ENCODE data around the gene DPY19L2.

DPY19L2 gene

GRCh38 chr12:63525831-63526230 lies 142.5 kb downstream of the DPY19L2 start:
- DNase-seq (ENCODE audit: low read depth) = no peak

- DNase-seq (ENCODE audit: low read depth) = no peak
Observed at GRCh38 chr12:63521706-63522105, 146.6 kb downstream of the DPY19L2 start.
